PC-9 (cell line): ENCODE results near the gene FGD4. TPM values are rescaled to one million over a fixed set of nuclear protein-coding genes. Genes with fewer than 3 reads are reported as not detected.

Source experiments
- BruUV-seq: library from RNA; stranded (reverse); fragments of 400-500 nt; replicated peaks from 2 replicates; lab custom pipeline; 2021; lab: Mats Ljungman, UMichigan
- CTCF ChIA-PET: fragments of 300-600 bp; sonication (Branson Sonifier 250); formaldehyde crosslinking; loops from one replicate; lab custom pipeline; 2022; ENCODE audit warnings: antibody characterized with exemption; lab: Charles Lee
- POLR2A ChIA-PET: fragments of 300-600 bp; sonication (Branson Sonifier 250); formaldehyde crosslinking; loops from one replicate; lab custom pipeline; 2022; ENCODE audit warnings: antibody characterized with exemption; ENCODE audit not compliant: unreplicated experiment; lab: Charles Lee
- DNase-seq, 2 experiments: peaks; one replicate each; pipeline versions ENCODE4 v3.0.0 to v3.0.0-alpha.2; 2015 to 2022; ENCODE audit warnings: mixed read lengths in 1 of 2
- H2AFZ ChIP-seq: fragments of 200-600 bp; sonication (generic); 2 replicates; pipeline ENCODE4 v1.8.1; 2017; ENCODE audit warnings: antibody characterized with exemption
- H3F3A ChIP-seq: fragments of 200-600 bp; sonication (generic); 2 replicates; pipeline ENCODE4 v1.8.1; 2017; ENCODE audit warnings: antibody characterized with exemption, mild to moderate bottlenecking, low read depth; ENCODE audit not compliant: insufficient read depth
- H3K27ac ChIP-seq: fragments of 200-600 bp; sonication (generic); 2 replicates; pipeline ENCODE4 v1.6.1; 2016; ENCODE audit warnings: mixed run types
- H3K27me3 ChIP-seq: fragments of 200-600 bp; sonication (generic); 2 replicates; pipeline ENCODE4 v1.6.1; 2016; ENCODE audit warnings: low read depth, mixed run types; ENCODE audit not compliant: insufficient read depth
- H3K36me3 ChIP-seq: fragments of 200-600 bp; sonication (generic); 2 replicates; pipeline ENCODE4 v1.6.1; 2016; ENCODE audit warnings: low read depth, mixed run types
- H3K4me1 ChIP-seq: fragments of 200-600 bp; sonication (generic); replicated peaks from 2 replicates; pipeline ENCODE4 v1.6.1; 2016; ENCODE audit warnings: mixed run types; ENCODE audit not compliant: insufficient read depth
- H3K4me2 ChIP-seq: fragments of 200-600 bp; sonication (generic); 2 replicates; pipeline ENCODE4 v1.6.1; 2017; ENCODE audit warnings: mixed run types
- H3K4me3 ChIP-seq: fragments of 200-600 bp; sonication (generic); 2 replicates; pipeline ENCODE4 v1.6.1; 2016; ENCODE audit warnings: mixed run types
- H3K79me2 ChIP-seq: fragments of 200-600 bp; sonication (generic); 2 replicates; pipeline ENCODE4 v1.6.1; 2017; ENCODE audit warnings: low read depth, mixed run types
- H3K9me2 ChIP-seq: fragments of 200-600 bp; sonication (generic); 2 replicates; pipeline ENCODE4 v1.8.1; 2017; ENCODE audit warnings: mild to moderate bottlenecking; ENCODE audit not compliant: insufficient read depth
- H3K9me3 ChIP-seq: fragments of 200-600 bp; sonication (generic); 2 replicates; pipeline ENCODE4 v1.8.1; 2016; ENCODE audit warnings: low read depth; ENCODE audit not compliant: insufficient read depth
- H4K20me1 ChIP-seq: fragments of 200-600 bp; sonication (generic); 2 replicates; pipeline ENCODE4 v1.8.1; 2017; ENCODE audit not compliant: insufficient read depth
- EZH2 ChIP-seq: fragments of 200-600 bp; sonication (generic); IDR thresholded peaks from 2 replicates; pipeline ENCODE4 v1.8.0; 2017; ENCODE audit warnings: antibody characterized with exemption, low read depth
- intact Hi-C: fragments of 100-400 bp; cut with micrococcal nuclease; formaldehyde crosslinking; loops from one replicate; pipeline ENCODE4 v1.10.0; 2022; ENCODE audit not compliant: unreplicated experiment
- total RNA-seq: library from RNA; stranded (reverse); gene quantifications from 2 replicates; pipeline ENCODE4 v1.2.3, GENCODE V29; 2021
- TF ChIP-seq, protein P1 (sequence below): fragments of 200-600 bp; sonication (generic); conservative IDR thresholded peaks from 2 replicates; pipeline ENCODE4 v1.6.1; 2017; ENCODE audit warnings: mixed run types, antibody characterized with exemption, mild to moderate bottlenecking, moderate library complexity

The FGD4 gene
- total RNA-seq, 1 experiment from 2014 or later = 28.3 TPM

DNA sequence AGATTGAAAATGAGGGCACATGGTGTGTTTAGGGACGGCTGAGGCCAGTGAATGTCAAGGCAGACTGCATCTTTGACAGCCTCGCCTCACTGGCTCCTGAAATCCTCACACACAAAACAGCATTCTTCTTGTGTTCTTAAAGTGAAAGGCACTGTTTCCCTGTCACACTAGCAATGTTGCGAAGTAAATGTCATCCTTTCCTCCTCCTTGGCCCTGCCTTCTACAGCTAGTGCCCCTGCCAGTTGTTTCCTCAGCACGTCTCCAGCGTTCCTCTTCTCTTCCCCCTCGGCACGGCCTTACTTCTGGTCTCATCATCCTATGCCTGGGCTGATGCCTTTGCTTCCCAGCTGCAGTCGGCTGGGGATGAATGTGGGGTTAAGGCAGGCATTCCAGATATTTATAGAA, 150.3 kb downstream of the FGD4 start:
- DNase-seq = no peak
- POLR2A ChIA-PET = no interaction called here
- H3K27me3 ChIP-seq = no peaks in the 10 kb centered on the region
- no TSS peak for BruUV-seq
- H3K27ac ChIP-seq = no peak overlapping the region
- no peaks in the 10 kb centered on the region for H3K36me3 ChIP-seq
- no peaks in the 10 kb centered on the region for H4K20me1 ChIP-seq
- no peaks in the 10 kb centered on the region for H3F3A ChIP-seq
- no peaks in the 10 kb centered on the region for H3K4me1 ChIP-seq
- no peak overlapping the region for H2AFZ ChIP-seq
- H3K9me3 ChIP-seq = no peaks in the 10 kb centered on the region
- no peaks in the 10 kb centered on the region for H3K79me2 ChIP-seq
- H3K4me3 ChIP-seq = no peak overlapping the region
- CTCF ChIA-PET = no interaction called here
- no peak overlapping the region for H3K4me2 ChIP-seq
- intact Hi-C loops = loop anchor here (5.0 kb wide), 1 partner anchor 152 kb away; the partner anchor contains the start of gene FGD4
- TF ChIP-seq EZH2 = no peak
- TF ChIP-seq, protein P1, sequence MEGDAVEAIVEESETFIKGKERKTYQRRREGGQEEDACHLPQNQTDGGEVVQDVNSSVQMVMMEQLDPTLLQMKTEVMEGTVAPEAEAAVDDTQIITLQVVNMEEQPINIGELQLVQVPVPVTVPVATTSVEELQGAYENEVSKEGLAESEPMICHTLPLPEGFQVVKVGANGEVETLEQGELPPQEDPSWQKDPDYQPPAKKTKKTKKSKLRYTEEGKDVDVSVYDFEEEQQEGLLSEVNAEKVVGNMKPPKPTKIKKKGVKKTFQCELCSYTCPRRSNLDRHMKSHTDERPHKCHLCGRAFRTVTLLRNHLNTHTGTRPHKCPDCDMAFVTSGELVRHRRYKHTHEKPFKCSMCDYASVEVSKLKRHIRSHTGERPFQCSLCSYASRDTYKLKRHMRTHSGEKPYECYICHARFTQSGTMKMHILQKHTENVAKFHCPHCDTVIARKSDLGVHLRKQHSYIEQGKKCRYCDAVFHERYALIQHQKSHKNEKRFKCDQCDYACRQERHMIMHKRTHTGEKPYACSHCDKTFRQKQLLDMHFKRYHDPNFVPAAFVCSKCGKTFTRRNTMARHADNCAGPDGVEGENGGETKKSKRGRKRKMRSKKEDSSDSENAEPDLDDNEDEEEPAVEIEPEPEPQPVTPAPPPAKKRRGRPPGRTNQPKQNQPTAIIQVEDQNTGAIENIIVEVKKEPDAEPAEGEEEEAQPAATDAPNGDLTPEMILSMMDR = no peak
- no peaks in the 10 kb centered on the region for H3K9me2 ChIP-seq

DNA sequence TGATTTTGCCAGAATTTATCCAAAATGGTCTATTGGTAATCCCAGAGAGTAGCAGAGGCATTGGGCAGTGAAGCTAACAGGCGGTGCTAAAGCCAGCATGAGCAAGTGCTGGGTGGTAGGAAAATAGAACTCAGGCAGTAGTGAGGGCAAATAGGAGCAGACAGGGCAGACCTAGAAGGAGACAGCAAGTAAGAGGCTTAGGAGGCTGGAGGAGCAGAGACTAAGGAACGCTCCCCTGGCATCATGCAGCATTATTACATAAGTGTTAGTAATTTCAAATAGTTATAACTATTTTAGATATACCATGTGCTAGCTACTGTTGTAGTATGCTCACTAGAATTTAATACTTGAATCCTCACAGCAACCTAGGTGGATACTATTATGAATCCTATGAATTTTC, 151.7 kb downstream of the FGD4 start:
- no peaks in the 10 kb centered on the region for H3K9me2 ChIP-seq
- intact Hi-C loops = no loop called here
- POLR2A ChIA-PET = no interaction called here
- no peak for TF ChIP-seq EZH2
- TF ChIP-seq, protein P1 = no peak
- H3K27ac ChIP-seq = no peak overlapping the region
- H2AFZ ChIP-seq = no peak overlapping the region
- no peaks in the 10 kb centered on the region for H3K36me3 ChIP-seq
- no peaks in the 10 kb centered on the region for H3K9me3 ChIP-seq
- no peaks in the 10 kb centered on the region for H4K20me1 ChIP-seq
- no peaks in the 10 kb centered on the region for H3F3A ChIP-seq
- no peaks in the 10 kb centered on the region for H3K27me3 ChIP-seq
- DNase-seq = no peak
- no TSS peak for BruUV-seq
- no peaks in the 10 kb centered on the region for H3K79me2 ChIP-seq
- H3K4me2 ChIP-seq = no peak overlapping the region
- CTCF ChIA-PET = no interaction called here
- H3K4me3 ChIP-seq = no peak overlapping the region
- H3K4me1 ChIP-seq = no peaks in the 10 kb centered on the region

DNA sequence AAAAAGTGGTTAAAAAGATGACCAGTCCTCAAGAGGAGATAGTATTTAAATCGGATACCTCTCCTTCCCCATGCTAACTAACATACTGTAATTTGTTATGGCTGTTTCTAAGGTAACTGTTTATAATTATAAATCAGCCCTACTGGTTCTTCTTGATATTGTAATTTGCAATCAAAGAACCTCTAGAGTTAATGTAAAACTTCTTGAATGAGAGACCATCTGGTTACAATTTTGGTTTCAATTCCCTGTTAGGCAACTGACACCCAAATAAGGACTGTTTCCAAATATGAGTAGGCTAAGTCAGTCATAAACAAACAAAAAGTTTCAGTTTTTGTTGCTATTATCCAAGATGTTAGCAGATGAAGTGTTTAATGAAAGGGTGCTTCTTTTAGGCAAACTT, 159.5 kb downstream of the FGD4 start:
- H3K9me2 ChIP-seq = no peaks in the 10 kb centered on the region
- H2AFZ ChIP-seq = no peak overlapping the region
- DNase-seq = no peak
- intact Hi-C loops = no loop called here
- no peaks in the 10 kb centered on the region for H3K4me1 ChIP-seq
- H3K79me2 ChIP-seq = no peaks in the 10 kb centered on the region
- H3K9me3 ChIP-seq = no peaks in the 10 kb centered on the region
- no peaks in the 10 kb centered on the region for H3K27me3 ChIP-seq
- BruUV-seq = no TSS peak
- no peak overlapping the region for H3K4me2 ChIP-seq
- H3K27ac ChIP-seq = no peak overlapping the region
- POLR2A ChIA-PET = no interaction called here
- no peak for TF ChIP-seq EZH2
- TF ChIP-seq, protein P1 = no peak
- H3K4me3 ChIP-seq = no peak overlapping the region
- CTCF ChIA-PET = interaction anchor here (0.5 kb wide), 1 partner anchor 135 kb away, joined by 4 read pairs; no protein-coding TSS in a partner anchor
- no peaks in the 10 kb centered on the region for H3F3A ChIP-seq
- H3K36me3 ChIP-seq = no peaks in the 10 kb centered on the region
- no peaks in the 10 kb centered on the region for H4K20me1 ChIP-seq
